Ishikawa (cell line): ENCODE data around the gene ZKSCAN3.

Source experiments
- CEBPB ChIP-seq: IDR thresholded peaks from 2 replicates; pipeline ENCODE4 v1.6.1; 2012
- CREB1 ChIP-seq: IDR thresholded peaks from 2 replicates; pipeline ENCODE4 v1.6.1; 2012; ENCODE audit warnings: low read depth
- EP300 ChIP-seq: IDR thresholded peaks from 2 replicates; pipeline ENCODE4 v1.6.1; 2012; ENCODE audit warnings: borderline replicate concordance
- FOXM1 ChIP-seq: IDR thresholded peaks from 2 replicates; pipeline ENCODE4 v1.6.1; 2012; ENCODE audit warnings: low read depth, borderline replicate concordance
- RAD21 ChIP-seq: IDR thresholded peaks from 2 replicates; pipeline ENCODE4 v1.6.1; 2012; ENCODE audit warnings: low read depth
- TAF1 ChIP-seq: IDR thresholded peaks from 2 replicates; pipeline ENCODE4 v1.6.1; 2012; ENCODE audit warnings: low read depth, mild to moderate bottlenecking
- TCF12 ChIP-seq: IDR thresholded peaks from 2 replicates; pipeline ENCODE4 v1.6.1; 2012; ENCODE audit warnings: low read depth
- TEAD4 ChIP-seq: IDR thresholded peaks from 2 replicates; pipeline ENCODE4 v1.6.1; 2012
- YY1 ChIP-seq: IDR thresholded peaks from 2 replicates; pipeline ENCODE4 v1.6.1; 2012; ENCODE audit warnings: low read depth
- ZBTB7A ChIP-seq: IDR thresholded peaks from 2 replicates; pipeline ENCODE4 v1.6.1; 2012; ENCODE audit warnings: low read depth
- TF ChIP-seq, protein P1 (sequence below): IDR thresholded peaks from 2 replicates; pipeline ENCODE4 v1.6.1; 2012
- TF ChIP-seq, protein P2 (sequence below): IDR thresholded peaks from 2 replicates; pipeline ENCODE4 v1.6.1; 2012; ENCODE audit warnings: low read depth, mild to moderate bottlenecking

- TF ChIP-seq EP300 (no peak), CREB1 (no peak), CEBPB (no peak), ZBTB7A (no peak), YY1 (no peak), RAD21 (no peak), TAF1 (no peak), TCF12 (no peak), FOXM1 (no peak), TEAD4 (no peak)
- TF ChIP-seq, protein P1, sequence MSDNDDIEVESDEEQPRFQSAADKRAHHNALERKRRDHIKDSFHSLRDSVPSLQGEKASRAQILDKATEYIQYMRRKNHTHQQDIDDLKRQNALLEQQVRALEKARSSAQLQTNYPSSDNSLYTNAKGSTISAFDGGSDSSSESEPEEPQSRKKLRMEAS = no peak
- TF ChIP-seq, protein P2, sequence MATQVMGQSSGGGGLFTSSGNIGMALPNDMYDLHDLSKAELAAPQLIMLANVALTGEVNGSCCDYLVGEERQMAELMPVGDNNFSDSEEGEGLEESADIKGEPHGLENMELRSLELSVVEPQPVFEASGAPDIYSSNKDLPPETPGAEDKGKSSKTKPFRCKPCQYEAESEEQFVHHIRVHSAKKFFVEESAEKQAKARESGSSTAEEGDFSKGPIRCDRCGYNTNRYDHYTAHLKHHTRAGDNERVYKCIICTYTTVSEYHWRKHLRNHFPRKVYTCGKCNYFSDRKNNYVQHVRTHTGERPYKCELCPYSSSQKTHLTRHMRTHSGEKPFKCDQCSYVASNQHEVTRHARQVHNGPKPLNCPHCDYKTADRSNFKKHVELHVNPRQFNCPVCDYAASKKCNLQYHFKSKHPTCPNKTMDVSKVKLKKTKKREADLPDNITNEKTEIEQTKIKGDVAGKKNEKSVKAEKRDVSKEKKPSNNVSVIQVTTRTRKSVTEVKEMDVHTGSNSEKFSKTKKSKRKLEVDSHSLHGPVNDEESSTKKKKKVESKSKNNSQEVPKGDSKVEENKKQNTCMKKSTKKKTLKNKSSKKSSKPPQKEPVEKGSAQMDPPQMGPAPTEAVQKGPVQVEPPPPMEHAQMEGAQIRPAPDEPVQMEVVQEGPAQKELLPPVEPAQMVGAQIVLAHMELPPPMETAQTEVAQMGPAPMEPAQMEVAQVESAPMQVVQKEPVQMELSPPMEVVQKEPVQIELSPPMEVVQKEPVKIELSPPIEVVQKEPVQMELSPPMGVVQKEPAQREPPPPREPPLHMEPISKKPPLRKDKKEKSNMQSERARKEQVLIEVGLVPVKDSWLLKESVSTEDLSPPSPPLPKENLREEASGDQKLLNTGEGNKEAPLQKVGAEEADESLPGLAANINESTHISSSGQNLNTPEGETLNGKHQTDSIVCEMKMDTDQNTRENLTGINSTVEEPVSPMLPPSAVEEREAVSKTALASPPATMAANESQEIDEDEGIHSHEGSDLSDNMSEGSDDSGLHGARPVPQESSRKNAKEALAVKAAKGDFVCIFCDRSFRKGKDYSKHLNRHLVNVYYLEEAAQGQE = no peak
Observed at GRCh38 chr6:28399350-28400121, 49.8 kb downstream of the ZKSCAN3 start, which contains the start of gene ZSCAN12.
